ENCODE measurements around the gene PSD2.

DNA sequence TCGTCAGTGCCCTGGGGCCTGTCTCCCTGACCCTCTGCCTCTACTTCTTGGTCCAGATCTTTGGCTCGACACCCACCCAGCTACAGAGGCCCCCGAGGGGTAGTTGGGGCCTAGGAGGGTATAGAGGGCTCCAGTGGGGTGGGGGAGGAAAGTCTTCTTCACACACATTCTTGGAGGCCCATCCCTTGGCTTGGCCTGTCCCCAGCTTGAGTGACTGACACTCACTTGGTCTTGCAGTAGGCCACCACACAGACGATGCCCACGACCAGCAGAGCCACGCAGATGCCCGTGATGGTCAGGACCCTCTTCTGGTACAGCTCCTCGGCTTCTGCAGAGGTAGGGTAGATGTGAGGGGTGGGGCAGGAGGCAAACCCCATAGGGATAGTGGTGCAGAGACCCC, 59.8 kb downstream of the PSD2 start:
- TF ChIP-seq EZH2 (IDR thresholded peaks at IDR 0.05; ENCODE audit: insufficient read depth, poor library complexity, severe bottlenecking) (no peak), EZH2phosphoT487 (IDR thresholded peaks at IDR 0.05; ENCODE audit: insufficient read depth, low read depth) (no peak)

All from GM23248 (cell line).